GM21390 (cell line): ENCODE measurements around the gene TEX22.
A peak's percentile ranks its signal among the peaks of the same experiment; 100 is the strongest.
"Not testable (repeated sequence)": the region's sequence is repeated elsewhere in the genome, so short reads cannot be mapped to it uniquely, and the experiment has no call there.

Experiments
- ATAC-seq: cut with Tn5 transposase; IDR thresholded peaks from one replicate; pipeline ENCODE4 v1.9.1; 2021; ENCODE audit not compliant: unreplicated experiment

Gene TEX22

GRCh38 chr14:105398044-105398725 is at the start of gene TEX22:
Gene TEX22, plus strand, starts transcription at chr14:105398538. Its CDS starts 803 bp downstream, at chr14:105399341.
- peak; percentile 74 for ATAC-seq

GRCh38 chr14:105348945-105349699 is 49.2 kb upstream of the TEX22 start:
- no peak for ATAC-seq

- ATAC-seq, result no peak
These were observed 48.3 kb upstream of the TEX22 start for GRCh38 chr14:105349992-105350391.

- no peak for ATAC-seq
These were observed 47.7 kb upstream of the TEX22 start for GRCh38 chr14:105350450-105351244.

GRCh38 chr14:105351410-105351809 is 46.9 kb upstream of the TEX22 start:
- no peak for ATAC-seq

GRCh38 chr14:105351920-105352851 is 46.2 kb upstream of the TEX22 start:
- peak; percentile 57 for ATAC-seq

- no peak for ATAC-seq
These were observed 45.2 kb upstream of the TEX22 start for GRCh38 chr14:105353136-105353535.

GRCh38 chr14:105354541-105354940 is 43.8 kb upstream of the TEX22 start:
- no peak for ATAC-seq

GRCh38 chr14:105355049-105355575 is 43.2 kb upstream of the TEX22 start:
- ATAC-seq, result no peak

GRCh38 chr14:105355850-105356604 is 42.3 kb upstream of the TEX22 start:
- no peak for ATAC-seq

- ATAC-seq, result no peak
These were observed 41.4 kb upstream of the TEX22 start for GRCh38 chr14:105356927-105357326.

- ATAC-seq, result no peak
These were observed 40.7 kb upstream of the TEX22 start for GRCh38 chr14:105357626-105358025.

GRCh38 chr14:105358140-105358846 is 40.0 kb upstream of the TEX22 start:
- ATAC-seq, result no peak

- no peak for ATAC-seq
These were observed 39.4 kb upstream of the TEX22 start for GRCh38 chr14:105358943-105359342.

GRCh38 chr14:105361412-105361811 is 36.9 kb upstream of the TEX22 start:
- not testable (repeated sequence) for ATAC-seq

GRCh38 chr14:105363847-105364708 is 34.3 kb upstream of the TEX22 start:
- no peak for ATAC-seq

- no peak for ATAC-seq
These were observed 33.2 kb upstream of the TEX22 start for GRCh38 chr14:105365101-105365500.

- ATAC-seq, result no peak
These were observed 32.7 kb upstream of the TEX22 start for GRCh38 chr14:105365681-105366080.
